Neuronal stem cell (in vitro differentiated cells): ENCODE measurements around the gene CENPP.

Experiments used
- DNase-seq: peaks from one replicate; pipeline ENCODE4 v3.0.0-alpha.2; 2013; ENCODE audit warnings: low spot score
- H2AFZ ChIP-seq: one replicate; pipeline ENCODE4 v1.6.1; 2013; ENCODE audit warnings: mild to moderate bottlenecking, low read length, inconsistent platforms
- H2AK5ac ChIP-seq: 2 replicates; pipeline ENCODE4 v1.6.1; 2013; ENCODE audit warnings: low read depth, mild to moderate bottlenecking, inconsistent platforms, low read length, moderate library complexity, mixed read lengths
- H2BK120ac ChIP-seq: 2 replicates; pipeline ENCODE4 v1.6.1; 2013; ENCODE audit warnings: low read depth, mild to moderate bottlenecking, inconsistent platforms, low read length, moderate library complexity, mixed read lengths
- H2BK12ac ChIP-seq: one replicate; pipeline ENCODE4 v1.6.1; 2013; ENCODE audit warnings: low read length, inconsistent platforms
- H2BK15ac ChIP-seq: 2 replicates; pipeline ENCODE4 v1.6.1; 2013; ENCODE audit warnings: mild to moderate bottlenecking, low read length, inconsistent platforms, mixed read lengths
- H2BK5ac ChIP-seq: one replicate; pipeline ENCODE4 v1.6.1; 2013; ENCODE audit warnings: inconsistent platforms, mild to moderate bottlenecking, low read length, moderate library complexity
- H3K14ac ChIP-seq: one replicate; pipeline ENCODE4 v1.6.1; 2013; ENCODE audit warnings: low read length, inconsistent platforms
- H3K18ac ChIP-seq: 2 replicates; pipeline ENCODE4 v1.6.1; 2013; ENCODE audit warnings: low read length, inconsistent platforms
- H3K23ac ChIP-seq: 2 replicates; pipeline ENCODE4 v1.6.1; 2013; ENCODE audit warnings: low read depth, mild to moderate bottlenecking, mixed read lengths, low read length, inconsistent platforms; ENCODE audit not compliant: poor library complexity
- H3K27ac ChIP-seq: replicated peaks from 3 replicates; pipeline ENCODE4 v1.5.1; 2013; ENCODE audit warnings: low read length, inconsistent platforms
- H3K27me3 ChIP-seq, 3 experiments: 2 replicates each; pipeline ENCODE4 v1.6.1; 2013; ENCODE audit warnings: low read length in 3 of 3, mild to moderate bottlenecking in 2 of 3, inconsistent platforms in 1 of 3, low read depth in 1 of 3, mixed read lengths in 1 of 3, moderate library complexity in 1 of 3; ENCODE audit not compliant: control insufficient read depth in 3 of 3, insufficient read depth in 3 of 3
- H3K36me3 ChIP-seq, 2 donors: replicated peaks in 1 of 2; 2 replicates each; pipeline ENCODE4 v1.6.1; 2013; ENCODE audit warnings: low read length in 2 of 2; ENCODE audit not compliant: control insufficient read depth in 2 of 2, insufficient read depth in 2 of 2
- H3K4ac ChIP-seq: 2 replicates; pipeline ENCODE4 v1.6.1; 2013; ENCODE audit warnings: inconsistent platforms, mild to moderate bottlenecking, low read length, moderate library complexity
- H3K4me1 ChIP-seq, 2 donors: 1 replicate in 1 of 2; 2 replicates in 1 of 2; pipeline ENCODE4 v1.6.1; 2013; ENCODE audit warnings: low read length in 2 of 2, low read depth in 1 of 2; ENCODE audit not compliant: control insufficient read depth in 2 of 2, insufficient read depth in 1 of 2
- H3K4me2 ChIP-seq: one replicate; pipeline ENCODE4 v1.6.1; 2013; ENCODE audit warnings: mild to moderate bottlenecking, low read length, inconsistent platforms; ENCODE audit not compliant: insufficient read depth, poor library complexity, severe bottlenecking
- H3K4me3 ChIP-seq, 2 donors: 2 replicates each; pipeline ENCODE4 v1.5.1; 2013; ENCODE audit warnings: low read length in 2 of 2, mild to moderate bottlenecking in 2 of 2, inconsistent platforms in 1 of 2, moderate library complexity in 1 of 2
- H3K79me1 ChIP-seq: one replicate; pipeline ENCODE4 v1.6.1; 2013; ENCODE audit warnings: low read depth, mild to moderate bottlenecking, inconsistent platforms, low read length, moderate library complexity
- H3K9ac ChIP-seq: one replicate; pipeline ENCODE4 v1.6.1; 2013; ENCODE audit warnings: mild to moderate bottlenecking, low read depth, low read length, inconsistent platforms; ENCODE audit not compliant: poor library complexity
- H3K9me3 ChIP-seq, 2 donors: replicated peaks in 1 of 2; 2 replicates each; pipeline versions ENCODE3 to v1.6.1; 2013; ENCODE audit warnings: low read length in 2 of 2, mild to moderate bottlenecking in 2 of 2, inconsistent platforms in 1 of 2, low read depth in 1 of 2, mixed read lengths in 1 of 2, moderate library complexity in 1 of 2; ENCODE audit not compliant: control insufficient read depth in 2 of 2, insufficient read depth in 1 of 2
- H4K8ac ChIP-seq: one replicate; pipeline ENCODE4 v1.6.1; 2013; ENCODE audit warnings: low read depth, mild to moderate bottlenecking, inconsistent platforms, low read length, moderate library complexity
- H4K91ac ChIP-seq: one replicate; pipeline ENCODE4 v1.6.1; 2013; ENCODE audit warnings: low read length, low read depth, mild to moderate bottlenecking, inconsistent platforms; ENCODE audit not compliant: poor library complexity
- WGBS, 2 donors: extraction: QIAGEN DNeasy Blood & Tissue Kit; methylation state at CpG; one replicate each; pipeline ENCODE4 v1.1.7; 2013; ENCODE audit warnings: missing lambda C conversion rate in 2 of 2, mixed read lengths in 1 of 2; ENCODE audit not compliant: insufficient read length in 2 of 2, insufficient replicate concordance in 1 of 2; ENCODE audit errors: extremely low coverage in 2 of 2; 5-methylcytosine and 5-hydroxymethylcytosine counted together

Gene CENPP

GRCh38 chr9:92603990-92604389 lies 278.2 kb downstream of the CENPP start:
- Histone ChIP-seq H3K4ac (no peak overlapping the region), H3K14ac (no peak overlapping the region), H3K4me1 (peaks cover 6 to 7% of the 10 kb centered on the region in 2 donors), H3K9ac (no peak overlapping the region), H2BK12ac (no peak overlapping the region), H3K27ac (no peak overlapping the region), H2BK5ac (no peak overlapping the region), H2AFZ (no peak overlapping the region), H2BK120ac (no peak overlapping the region), H3K18ac (no peak overlapping the region), H3K4me3 (no peak overlapping the region), H2AK5ac (no peak overlapping the region), H2BK15ac (no peak overlapping the region), H3K9me3 (peaks cover 0 to 11% of the 10 kb centered on the region in 2 donors), H3K36me3 (no peaks in the 10 kb centered on the region), H4K8ac (no peak overlapping the region), H3K23ac (no peak overlapping the region), H3K4me2 (no peak overlapping the region), H4K91ac (no peak overlapping the region), H3K27me3 (no peaks in the 10 kb centered on the region), H3K79me1 (no peaks in the 10 kb centered on the region)
- no peak for DNase-seq
- no CpG with 5 or more reads among the region's 5 CpGs for WGBS, 2 donors

GRCh38 chr9:92605224-92605623 lies 279.5 kb downstream of the CENPP start:
- no peak overlapping the region for H3K18ac ChIP-seq

GRCh38 chr9:92607088-92607487 lies 281.3 kb downstream of the CENPP start:
- H3K4me3 ChIP-seq, result no peak overlapping the region
- H2BK15ac ChIP-seq, result no peak overlapping the region
- H3K4me1 ChIP-seq, result peaks cover 12 to 14% of the 10 kb centered on the region in 2 donors
- H3K36me3 ChIP-seq, result peaks cover 4 to 17% of the 10 kb centered on the region in 2 donors
- H3K14ac ChIP-seq, result no peak overlapping the region
- no peak overlapping the region for H2BK5ac ChIP-seq
- H2BK12ac ChIP-seq, result no peak overlapping the region
- H3K27ac ChIP-seq, result no peak overlapping the region
- H3K9ac ChIP-seq, result no peak overlapping the region
- H3K4ac ChIP-seq, result no peak overlapping the region
- H3K9me3 ChIP-seq, result peaks cover 0 to 11% of the 10 kb centered on the region in 2 donors
- H4K91ac ChIP-seq, result no peak overlapping the region
- H3K23ac ChIP-seq, result no peak overlapping the region
- no peak overlapping the region for H3K18ac ChIP-seq
- no CpG with 5 or more reads among the region's 2 CpGs for WGBS, 2 donors
- no peak overlapping the region for H3K4me2 ChIP-seq
- H4K8ac ChIP-seq, result no peak overlapping the region
- H2AK5ac ChIP-seq, result no peak overlapping the region
- DNase-seq, result no peak
- no peak overlapping the region for H2BK120ac ChIP-seq
- no peaks in the 10 kb centered on the region for H3K27me3 ChIP-seq
- H3K79me1 ChIP-seq, result no peaks in the 10 kb centered on the region
- H2AFZ ChIP-seq, result no peak overlapping the region

More at GRCh38 chr9:92605224-92605623, 279.5 kb downstream of the CENPP start:
- Histone ChIP-seq H4K91ac (no peak overlapping the region), H3K9ac (no peak overlapping the region), H3K36me3 (no peaks in the 10 kb centered on the region), H3K27ac (no peak overlapping the region), H3K4me3 (no peak overlapping the region), H3K27me3 (no peaks in the 10 kb centered on the region), H3K9me3 (peaks cover 0 to 11% of the 10 kb centered on the region in 2 donors), H3K4me1 (peaks cover 12 to 14% of the 10 kb centered on the region in 2 donors), H3K23ac (no peak overlapping the region), H3K4me2 (no peak overlapping the region), H4K8ac (no peak overlapping the region), H2BK15ac (no peak overlapping the region), H2BK5ac (no peak overlapping the region), H2BK12ac (no peak overlapping the region), H2BK120ac (no peak overlapping the region), H3K4ac (no peak overlapping the region), H3K14ac (no peak overlapping the region), H2AFZ (no peak overlapping the region), H3K79me1 (no peaks in the 10 kb centered on the region), H2AK5ac (no peak overlapping the region)
- DNase-seq, result no peak
- no CpG with 5 or more reads among the region's 5 CpGs for WGBS, 2 donors

GRCh38 chr9:92607773-92608172 lies 282.0 kb downstream of the CENPP start:
- Histone ChIP-seq H3K4me1 (peaks cover 12 to 14% of the 10 kb centered on the region in 2 donors), H3K14ac (no peak overlapping the region), H3K9ac (no peak overlapping the region), H4K91ac (no peak overlapping the region), H2BK12ac (no peak overlapping the region), H3K4me2 (no peak overlapping the region), H3K27me3 (no peaks in the 10 kb centered on the region), H2BK120ac (no peak overlapping the region), H2BK15ac (no peak overlapping the region), H3K9me3 (peaks cover 0 to 11% of the 10 kb centered on the region in 2 donors), H3K23ac (no peak overlapping the region), H3K18ac (no peak overlapping the region), H3K4me3 (no peak overlapping the region), H2AK5ac (no peak overlapping the region), H3K27ac (no peak overlapping the region), H3K36me3 (peaks cover 4 to 24% of the 10 kb centered on the region in 2 donors), H2AFZ (no peak overlapping the region), H3K4ac (no peak overlapping the region), H2BK5ac (no peak overlapping the region), H4K8ac (no peak overlapping the region), H3K79me1 (no peaks in the 10 kb centered on the region)
- WGBS, 2 donors, result no CpG with 5 or more reads among the region's 4 CpGs
- no peak for DNase-seq
